DOHH2 (cell line): ENCODE results near the gene C17orf107.

ENCODE experiments used
- EZH2phosphoT487 ChIP-seq: fragments of 200-600 bp; sonication (generic); IDR thresholded peaks from 2 replicates; pipeline ENCODE4 v1.6.1; 2017; ENCODE audit warnings: borderline replicate concordance, mild to moderate bottlenecking, antibody characterized with exemption, low read length, moderate library complexity, mixed read lengths
- TF ChIP-seq, protein P1 (sequence below): fragments of 200-600 bp; sonication (generic); IDR thresholded peaks from one replicate; pipeline ENCODE4 v1.5.1; 2014; ENCODE audit warnings: antibody characterized with exemption, mild to moderate bottlenecking, low read depth, low read length; ENCODE audit not compliant: poor library complexity, severe bottlenecking

DNA sequence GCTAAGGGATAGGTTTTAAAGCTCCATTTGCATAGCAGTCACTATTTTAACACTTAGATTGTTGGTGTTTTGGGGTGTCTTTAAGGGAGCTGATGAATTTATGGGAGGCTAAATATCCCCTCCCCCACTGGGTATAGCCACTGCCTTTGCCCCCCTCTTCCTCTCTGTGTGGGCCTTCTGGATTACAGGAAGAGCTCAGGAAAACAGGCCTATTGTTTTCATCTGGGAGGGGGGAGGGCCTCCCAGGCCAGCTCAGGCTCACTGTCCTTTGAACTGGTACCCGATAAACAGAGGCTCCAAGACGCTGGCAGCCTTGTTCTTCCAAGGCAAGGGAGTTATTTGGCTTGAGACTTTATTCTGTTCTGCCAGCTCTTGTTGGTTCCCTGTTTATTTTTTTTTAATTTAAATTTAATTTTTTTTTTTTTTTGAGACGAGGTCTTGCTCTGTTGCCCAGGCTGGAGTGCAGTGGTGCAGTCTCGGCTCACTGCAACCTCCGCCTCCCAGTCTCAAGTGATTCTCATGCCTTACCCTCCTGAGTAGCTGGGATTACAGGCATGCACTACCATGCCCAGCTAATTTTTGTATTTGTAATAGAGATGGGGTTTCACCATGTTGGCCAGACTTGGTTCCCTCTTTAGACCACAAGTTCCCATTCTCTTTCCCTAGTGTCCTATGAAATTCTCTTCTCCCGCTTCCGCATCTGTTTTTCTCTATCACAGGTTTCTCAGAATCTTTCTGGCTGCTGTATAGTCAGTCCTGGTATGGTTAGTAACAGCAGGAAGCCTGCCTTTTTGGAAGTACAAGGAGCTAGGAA, 41.1 kb upstream of the C17orf107 start:
- TF ChIP-seq, protein P1, sequence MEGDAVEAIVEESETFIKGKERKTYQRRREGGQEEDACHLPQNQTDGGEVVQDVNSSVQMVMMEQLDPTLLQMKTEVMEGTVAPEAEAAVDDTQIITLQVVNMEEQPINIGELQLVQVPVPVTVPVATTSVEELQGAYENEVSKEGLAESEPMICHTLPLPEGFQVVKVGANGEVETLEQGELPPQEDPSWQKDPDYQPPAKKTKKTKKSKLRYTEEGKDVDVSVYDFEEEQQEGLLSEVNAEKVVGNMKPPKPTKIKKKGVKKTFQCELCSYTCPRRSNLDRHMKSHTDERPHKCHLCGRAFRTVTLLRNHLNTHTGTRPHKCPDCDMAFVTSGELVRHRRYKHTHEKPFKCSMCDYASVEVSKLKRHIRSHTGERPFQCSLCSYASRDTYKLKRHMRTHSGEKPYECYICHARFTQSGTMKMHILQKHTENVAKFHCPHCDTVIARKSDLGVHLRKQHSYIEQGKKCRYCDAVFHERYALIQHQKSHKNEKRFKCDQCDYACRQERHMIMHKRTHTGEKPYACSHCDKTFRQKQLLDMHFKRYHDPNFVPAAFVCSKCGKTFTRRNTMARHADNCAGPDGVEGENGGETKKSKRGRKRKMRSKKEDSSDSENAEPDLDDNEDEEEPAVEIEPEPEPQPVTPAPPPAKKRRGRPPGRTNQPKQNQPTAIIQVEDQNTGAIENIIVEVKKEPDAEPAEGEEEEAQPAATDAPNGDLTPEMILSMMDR = no peak
- no peak for TF ChIP-seq EZH2phosphoT487
